Anterior cingulate cortex (tissue), 58 donors: Measurements from ENCODE around the gene GNB1.
"Not testable (repeated sequence)": the region's sequence is repeated elsewhere in the genome, so short reads cannot be mapped to it uniquely, and the experiment has no call there.

Experiments
- DNase-seq, 58 donors: peaks; one replicate each; lab custom pipeline; 2025; lab: John Stamatoyannopoulos, UW

The GNB1 gene

GRCh38 chr1:1867164-1867563 is 23.7 kb downstream of the GNB1 start:
- no peak for DNase-seq

DNA sequence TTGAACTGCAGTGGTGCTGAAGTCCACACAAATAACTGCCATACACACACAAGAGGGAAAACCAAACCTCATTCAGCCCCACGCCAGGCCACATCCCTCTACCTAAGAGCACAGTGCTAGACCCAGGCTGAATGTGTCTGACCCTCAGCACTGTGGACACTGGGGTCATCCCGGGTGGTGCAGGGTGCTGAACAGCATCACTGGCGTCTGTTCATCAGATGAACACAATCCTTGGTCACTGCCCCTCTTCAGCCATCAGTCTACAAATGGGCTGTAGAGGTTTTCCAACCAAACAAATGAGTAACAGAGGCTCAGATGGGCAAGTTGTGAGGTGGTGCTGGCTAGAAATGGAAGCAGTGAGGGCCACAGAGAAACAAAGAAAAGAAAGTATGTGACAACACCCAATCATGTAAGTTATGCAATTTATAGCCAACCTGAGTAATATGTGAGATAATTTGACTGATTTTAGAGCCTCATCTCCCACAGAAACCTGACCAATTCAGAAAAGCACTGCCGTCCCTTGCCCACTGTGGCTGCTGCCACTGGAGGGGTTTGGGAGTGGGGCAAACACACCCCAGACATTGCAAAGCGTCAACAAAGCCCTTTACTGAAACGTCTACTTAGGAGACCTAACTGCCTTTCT is 27.9 kb downstream of the GNB1 start:
- no peak for DNase-seq

GRCh38 chr1:1861761-1862310 is 29.1 kb downstream of the GNB1 start:
- not testable (repeated sequence) for DNase-seq

GRCh38 chr1:1861339-1861730 is 29.6 kb downstream of the GNB1 start:
- no peak for DNase-seq

GRCh38 chr1:1859970-1860697 is 30.8 kb downstream of the GNB1 start:
- DNase-seq: not testable (repeated sequence)

DNA sequence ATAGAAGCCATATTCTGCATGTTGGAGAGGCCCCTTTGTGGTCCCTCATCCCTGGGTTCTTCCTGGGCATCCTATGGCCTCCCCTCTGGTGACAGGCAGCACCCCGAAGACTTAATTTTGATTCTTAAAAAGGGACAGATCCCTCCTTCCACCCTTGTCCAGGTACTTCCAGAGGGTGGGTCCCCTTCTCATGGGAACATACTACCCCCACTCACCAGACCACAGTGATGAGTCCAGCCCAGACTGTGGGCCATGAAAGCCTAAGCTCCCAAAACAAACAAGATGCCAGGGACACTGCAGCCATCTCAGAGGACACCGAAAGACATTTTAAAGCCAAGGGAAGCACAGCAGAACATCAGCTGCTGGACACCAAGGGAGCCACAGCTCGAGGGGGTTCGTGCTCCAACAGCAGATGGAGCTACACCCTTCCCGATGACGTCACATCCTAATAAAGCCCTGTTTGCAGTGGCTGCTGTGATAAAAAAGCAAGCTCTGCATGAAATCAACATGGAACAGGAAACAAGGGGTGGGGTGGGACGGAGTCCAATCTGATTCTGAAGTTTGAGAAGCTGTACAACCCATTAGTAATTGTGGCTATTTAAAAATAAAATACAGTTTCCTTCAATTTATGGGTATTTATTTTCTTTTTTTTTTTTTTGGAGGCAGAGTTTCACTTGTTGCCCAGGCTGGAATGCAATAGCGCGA is 32.4 kb downstream of the GNB1 start:
- peak in 30 of 58 donors; percentile 6 to 57 (median 34) for DNase-seq

DNA sequence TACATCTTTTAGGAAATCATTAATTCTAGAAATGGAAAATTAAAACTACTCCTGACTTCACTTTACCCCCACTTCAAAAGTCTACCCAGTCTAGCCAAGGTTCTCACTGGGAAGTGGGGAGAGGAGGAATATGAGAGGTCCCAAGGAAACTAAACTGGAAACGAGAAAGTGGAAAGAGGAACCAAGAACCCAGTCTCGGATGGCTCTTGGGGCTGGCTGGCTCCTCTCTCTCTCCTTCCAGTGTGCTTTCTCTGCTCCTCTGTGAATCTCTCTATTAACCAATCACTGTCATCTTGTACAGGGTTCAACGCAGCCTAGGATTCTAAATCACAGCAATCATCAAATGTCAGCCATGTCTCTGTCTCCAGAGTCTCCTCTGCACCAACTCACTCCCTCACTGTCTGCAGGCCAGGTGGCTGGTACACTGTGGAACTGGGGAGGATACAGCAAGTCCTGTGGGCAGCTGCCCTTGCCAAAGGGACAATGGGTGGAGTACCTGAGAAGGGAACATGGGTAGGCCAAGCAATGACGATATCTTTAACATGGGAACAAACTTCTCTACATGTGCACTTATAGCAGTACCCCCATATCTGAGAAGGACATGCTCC is 33.7 kb downstream of the GNB1 start:
- no peak for DNase-seq

GRCh38 chr1:1856161-1856560 is 34.7 kb downstream of the GNB1 start:
- not testable (repeated sequence) for DNase-seq

DNA sequence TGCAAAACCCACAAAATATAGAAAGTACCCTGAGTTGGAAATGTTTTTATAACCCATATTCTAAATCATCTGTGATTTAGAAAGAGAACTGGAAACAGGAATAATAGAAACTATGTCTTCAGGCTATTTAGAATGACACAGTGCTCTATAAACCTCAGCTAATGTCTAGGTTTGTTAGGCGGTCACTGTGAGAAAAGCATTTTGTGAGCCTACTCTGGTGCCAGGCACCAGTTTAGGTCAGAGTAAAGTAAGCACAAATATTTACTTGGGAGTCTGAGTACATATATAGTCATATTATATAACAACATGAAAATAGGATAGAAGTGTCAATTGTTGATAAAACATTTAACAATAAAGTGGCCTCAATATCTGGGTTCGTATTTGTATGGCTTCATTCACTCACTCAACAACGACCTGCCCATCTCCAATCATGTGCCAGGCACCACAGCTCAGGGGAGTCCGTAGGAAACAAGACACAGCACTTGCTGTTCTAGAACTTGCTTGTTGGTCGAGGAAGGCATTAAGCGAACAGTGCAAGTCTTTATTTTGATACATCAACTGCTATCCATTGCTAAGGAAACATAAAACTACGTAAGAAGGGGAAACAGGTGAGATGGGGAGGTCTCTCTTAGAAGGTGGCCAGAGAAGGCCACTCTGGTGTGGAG is 37.2 kb downstream of the GNB1 start:
- DNase-seq: peak in 4 of 58 donors; percentile 10 to 46 (median 21)

DNA sequence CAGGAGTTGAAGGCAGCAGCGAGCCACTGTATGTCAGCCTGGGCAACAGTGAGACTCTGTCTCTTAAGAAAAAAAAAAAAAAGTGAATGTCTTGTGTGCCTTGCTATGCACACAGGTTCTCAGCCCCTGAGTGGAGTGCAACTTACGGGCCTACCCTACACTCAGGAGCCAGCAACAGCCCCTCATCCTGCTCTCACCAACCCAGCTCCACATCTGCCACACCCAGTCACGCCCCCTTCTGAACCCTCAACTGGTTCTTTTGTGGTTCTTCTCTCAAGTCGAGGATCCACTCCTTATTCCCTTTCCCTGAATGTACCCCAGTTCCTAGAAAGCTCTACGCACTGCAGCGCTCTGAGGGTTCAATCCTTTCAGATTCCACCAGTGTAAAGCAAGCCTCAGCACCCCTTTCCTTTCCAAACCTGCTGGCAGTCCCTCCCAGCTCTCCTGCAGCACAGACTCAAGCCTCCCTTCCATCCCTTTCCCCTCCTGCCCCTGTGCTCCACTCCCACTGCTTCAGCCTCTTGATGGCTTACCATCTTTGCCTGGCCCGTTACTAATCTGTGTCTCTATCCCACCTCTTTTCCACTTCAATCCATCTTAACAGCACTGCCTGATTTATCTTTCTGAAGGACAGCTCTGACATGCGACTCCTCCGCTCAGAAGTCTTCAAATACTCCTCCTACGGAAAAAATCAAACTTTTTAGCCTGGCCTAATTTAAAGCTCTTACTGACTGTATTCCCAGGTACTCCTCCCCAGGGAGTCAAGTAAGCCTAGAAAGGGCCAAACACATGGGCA is 38.1 kb downstream of the GNB1 start:
- no peak for DNase-seq

GRCh38 chr1:1847890-1848289 is 43.0 kb downstream of the GNB1 start:
- no peak for DNase-seq

DNA sequence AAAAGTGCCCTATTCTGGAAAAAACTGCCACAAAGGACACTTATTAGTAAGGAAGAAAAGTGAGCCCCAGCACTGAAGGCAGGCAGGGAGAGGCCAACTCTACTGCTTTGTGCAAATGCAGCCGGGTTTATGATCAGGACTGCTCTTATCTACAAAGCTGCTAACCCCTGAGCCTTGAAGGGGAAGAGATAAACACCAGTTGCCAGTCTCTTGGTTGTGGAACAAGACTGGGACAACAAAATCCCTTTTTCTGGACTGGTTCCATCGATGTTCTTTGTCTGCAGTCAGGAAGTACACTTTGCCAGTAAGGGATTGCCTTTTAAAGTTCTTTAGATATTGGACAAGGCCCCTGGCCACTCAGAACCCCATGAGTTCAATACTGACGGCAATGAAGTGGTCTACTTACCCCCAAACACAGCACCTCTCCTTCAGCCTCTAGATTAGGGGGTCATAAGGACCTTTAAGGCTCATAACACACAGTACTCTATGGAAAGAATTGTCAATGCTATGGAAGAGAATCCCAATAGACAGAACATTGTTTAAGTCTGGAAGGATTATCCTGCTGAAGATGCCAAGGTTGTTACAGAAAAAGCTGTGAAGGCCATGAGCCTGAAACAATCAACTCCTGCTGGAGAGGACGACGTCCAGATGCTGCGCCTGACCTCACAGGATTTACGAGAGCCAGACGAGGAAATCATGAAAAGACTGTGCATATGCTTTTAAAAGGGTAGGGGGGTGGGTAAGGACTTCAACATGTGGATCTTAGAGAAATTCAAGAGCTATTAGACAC is 43.6 kb downstream of the GNB1 start:
- peak in 1 of 58 donors; percentile 31 for DNase-seq

DNA sequence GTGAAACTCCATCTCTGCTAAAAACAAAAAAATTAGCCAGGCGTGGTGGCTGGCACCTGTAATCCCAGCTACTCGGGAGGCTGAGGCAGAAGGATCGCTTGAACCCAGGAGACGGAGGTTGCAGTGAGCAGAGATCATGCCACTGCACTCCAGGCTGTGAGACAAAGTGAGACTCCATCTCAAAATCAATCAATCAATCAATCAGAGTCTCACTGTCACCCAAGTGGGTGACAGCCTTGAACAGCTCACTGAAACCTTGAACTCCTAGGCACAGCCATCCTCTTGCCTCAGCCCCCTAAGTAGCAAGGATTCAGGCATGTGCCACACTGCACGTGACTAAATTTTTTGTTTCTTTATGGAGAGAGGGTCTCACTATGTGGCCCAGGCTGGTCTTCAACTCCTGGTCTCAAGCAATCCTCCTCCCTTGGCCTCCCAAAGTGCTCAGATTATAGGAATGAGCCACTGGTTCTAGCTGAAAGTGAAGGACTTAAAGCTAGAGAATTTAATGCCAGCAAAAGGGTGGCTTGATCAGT is 44.4 kb downstream of the GNB1 start:
- DNase-seq: no peak

GRCh38 chr1:1842360-1843146 is 48.3 kb downstream of the GNB1 start:
- peak in 1 of 58 donors; percentile 27 for DNase-seq

DNA sequence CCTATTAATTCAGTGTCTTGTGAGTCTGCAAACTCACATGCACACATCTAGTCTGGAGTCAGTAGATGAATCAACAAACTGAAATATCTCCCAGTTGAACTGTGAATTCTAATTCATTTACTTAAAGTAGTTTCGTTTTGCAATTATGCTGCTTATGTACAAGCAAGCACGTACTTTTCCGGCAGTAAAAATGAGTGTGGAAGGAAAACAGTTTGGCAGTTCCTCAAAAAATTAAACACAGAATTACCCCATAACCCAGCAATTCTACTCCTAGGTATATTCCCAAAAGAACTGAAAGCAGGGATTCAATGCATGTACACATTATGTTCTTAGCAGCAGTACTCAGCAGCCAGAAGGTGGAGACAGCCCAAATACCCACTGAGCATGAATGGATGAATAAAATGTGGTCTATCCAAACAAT is 49.3 kb downstream of the GNB1 start:
- no peak for DNase-seq

DNA sequence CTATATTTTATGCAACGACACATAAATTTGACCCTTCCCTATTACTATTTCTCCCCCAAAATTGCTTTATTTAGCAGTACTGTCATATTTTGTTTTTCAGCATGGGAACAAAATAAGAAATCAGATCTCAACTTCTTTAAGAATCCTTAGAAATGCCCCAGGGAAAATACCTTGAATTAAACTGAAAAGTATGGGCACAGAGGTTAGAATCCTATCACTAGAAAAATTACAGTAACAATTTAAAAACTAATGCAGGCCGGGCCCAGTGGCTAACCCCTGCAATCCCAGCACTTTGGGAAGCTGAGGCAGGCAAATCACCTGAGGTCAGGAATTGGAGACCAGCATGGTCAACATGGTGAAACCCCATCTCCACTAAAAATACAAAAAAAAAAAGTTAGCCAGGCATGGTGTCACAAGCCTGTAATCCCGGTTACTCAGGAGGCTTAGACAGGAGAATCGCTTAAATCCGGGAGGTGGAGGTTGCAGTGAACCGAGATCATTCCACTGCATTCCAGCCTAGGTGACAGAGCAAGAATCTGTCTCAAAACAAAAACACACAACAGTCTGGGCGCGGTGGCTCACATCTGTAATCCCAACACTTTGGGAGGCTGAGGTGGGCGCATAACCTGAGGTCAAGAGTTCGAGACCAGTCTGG is 51.4 kb downstream of the GNB1 start:
- no peak for DNase-seq

GRCh38 chr1:1836119-1836518 is 54.8 kb downstream of the GNB1 start:
- DNase-seq: no peak
